Activated naive CD4-positive, alpha-beta T cell treated with anti-CD3 and anti-CD28 coated beads, Interleukin-2, amount 50 U/mL, for 16 hours (primary cell): Measurements from ENCODE around the gene NINJ1.
"Not testable (repeated sequence)": the region's sequence is repeated elsewhere in the genome, so short reads cannot be mapped to it uniquely, and the experiment has no call there.

Experiments
- DNase-seq: peaks from one replicate; pipeline ENCODE4 v3.0.0-alpha.2; 2020

NINJ1 gene

GRCh38 chr9:93118863-93119702 lies 15.0 kb downstream of the NINJ1 start:
- no peak for DNase-seq

GRCh38 chr9:93117924-93118862 lies 15.9 kb downstream of the NINJ1 start:
- no peak for DNase-seq

GRCh38 chr9:93117521-93117920 lies 16.5 kb downstream of the NINJ1 start:
- DNase-seq, result not testable (repeated sequence)

- DNase-seq, result no peak
Measured at GRCh38 chr9:93116072-93116961, 17.7 kb downstream of the NINJ1 start.

GRCh38 chr9:93115486-93116071 lies 18.5 kb downstream of the NINJ1 start:
- no peak for DNase-seq

GRCh38 chr9:93114984-93115335 lies 19.1 kb downstream of the NINJ1 start:
- DNase-seq, result no peak

- no peak for DNase-seq
Measured at GRCh38 chr9:93114169-93114983, 19.7 kb downstream of the NINJ1 start.

GRCh38 chr9:93112864-93113389 lies 21.1 kb downstream of the NINJ1 start:
- no peak for DNase-seq

- DNase-seq, result no peak
Measured at GRCh38 chr9:93112116-93112863, 21.8 kb downstream of the NINJ1 start.

GRCh38 chr9:93111371-93112115 lies 22.5 kb downstream of the NINJ1 start:
- DNase-seq, result no peak

GRCh38 chr9:93111001-93111370 lies 23.1 kb downstream of the NINJ1 start:
- no peak for DNase-seq

- DNase-seq, result no peak
Measured at GRCh38 chr9:93110311-93110855, 23.7 kb downstream of the NINJ1 start.

GRCh38 chr9:93108291-93109041 lies 25.6 kb downstream of the NINJ1 start:
- peak; percentile 55 for DNase-seq

GRCh38 chr9:93107825-93108161 lies 26.3 kb downstream of the NINJ1 start:
- no peak for DNase-seq

GRCh38 chr9:93107151-93107824 lies 26.8 kb downstream of the NINJ1 start:
- no peak for DNase-seq

GRCh38 chr9:93105620-93106019 lies 28.4 kb downstream of the NINJ1 start:
- DNase-seq, result no peak

GRCh38 chr9:93101086-93101485 lies 33.0 kb downstream of the NINJ1 start:
- DNase-seq, result not testable (repeated sequence)

GRCh38 chr9:93100276-93100636 lies 33.8 kb downstream of the NINJ1 start:
- no peak for DNase-seq
